ENCODE measurements around the gene ZEB2.

GRCh38 chr2:144517866-144518747, 1.8 kb downstream of the ZEB2 start:
- TF ChIP-seq CTCF (IDR thresholded peaks at IDR 0.05; ENCODE audit: insufficient read depth, low read length, poor library complexity, severe bottlenecking) (no peak), EZH2phosphoT487 (conservative IDR thresholded peaks at IDR 0.05; ENCODE audit: low read length) (no peak)

All from SU-DHL-6 (cell line).